ENCODE results near the gene NFXL1.

Gene NFXL1

DNA sequence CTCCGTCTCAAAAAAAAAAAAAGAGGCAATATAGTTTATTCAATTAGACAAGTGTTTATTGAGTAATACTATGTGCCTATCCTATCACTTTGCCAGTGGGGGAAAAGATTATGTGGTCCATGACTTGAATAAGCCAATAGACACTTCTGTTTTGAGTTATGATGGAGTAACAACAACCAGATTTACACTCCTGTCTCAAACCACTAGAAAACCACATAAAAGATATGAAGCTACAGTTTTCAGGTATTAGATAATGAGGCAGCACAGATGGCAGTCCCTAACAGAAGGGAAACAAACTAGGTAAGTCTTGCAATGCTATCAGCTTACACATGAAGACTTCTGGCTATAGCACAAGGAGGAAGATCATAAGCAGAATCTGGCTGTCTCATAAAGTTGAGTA lies 22.5 kb downstream of the NFXL1 start:
- Histone ChIP-seq H3K4me3 (ENCODE audit: insufficient read depth, low read length, poor library complexity, severe bottlenecking) (no peak overlapping the region), H4K20me1 (ENCODE audit: low read depth, low read length) (no peaks in the 10 kb centered on the region), H3K9me3 (ENCODE audit: insufficient read depth, low read length) (no peaks in the 10 kb centered on the region), H3K79me2 (ENCODE audit: insufficient read depth, low read length) (no peaks in the 10 kb centered on the region), H3K9me2 (replicated peaks; ENCODE audit: insufficient read depth, low read length) (no peaks in the 10 kb centered on the region), H3K9ac (ENCODE audit: low read length) (no peak overlapping the region), H3K36me3 (ENCODE audit: low read length) (peaks cover 64% of the 10 kb centered on the region), H3K4me2 (ENCODE audit: low read depth, low read length, poor library complexity, severe bottlenecking) (no peak overlapping the region), H3F3A (ENCODE audit: insufficient read depth) (no peaks in the 10 kb centered on the region), H3K27ac (ENCODE audit: low read depth, low read length) (no peak overlapping the region), H2AFZ (ENCODE audit: low read depth, low read length, severe bottlenecking) (no peak overlapping the region), H3K27me3 (ENCODE audit: low read length) (no peaks in the 10 kb centered on the region)
- no peak for TF ChIP-seq EZH2phosphoT487 (conservative IDR thresholded peaks at IDR 0.05; ENCODE audit: low read length)
- TF ChIP-seq, protein P1, sequence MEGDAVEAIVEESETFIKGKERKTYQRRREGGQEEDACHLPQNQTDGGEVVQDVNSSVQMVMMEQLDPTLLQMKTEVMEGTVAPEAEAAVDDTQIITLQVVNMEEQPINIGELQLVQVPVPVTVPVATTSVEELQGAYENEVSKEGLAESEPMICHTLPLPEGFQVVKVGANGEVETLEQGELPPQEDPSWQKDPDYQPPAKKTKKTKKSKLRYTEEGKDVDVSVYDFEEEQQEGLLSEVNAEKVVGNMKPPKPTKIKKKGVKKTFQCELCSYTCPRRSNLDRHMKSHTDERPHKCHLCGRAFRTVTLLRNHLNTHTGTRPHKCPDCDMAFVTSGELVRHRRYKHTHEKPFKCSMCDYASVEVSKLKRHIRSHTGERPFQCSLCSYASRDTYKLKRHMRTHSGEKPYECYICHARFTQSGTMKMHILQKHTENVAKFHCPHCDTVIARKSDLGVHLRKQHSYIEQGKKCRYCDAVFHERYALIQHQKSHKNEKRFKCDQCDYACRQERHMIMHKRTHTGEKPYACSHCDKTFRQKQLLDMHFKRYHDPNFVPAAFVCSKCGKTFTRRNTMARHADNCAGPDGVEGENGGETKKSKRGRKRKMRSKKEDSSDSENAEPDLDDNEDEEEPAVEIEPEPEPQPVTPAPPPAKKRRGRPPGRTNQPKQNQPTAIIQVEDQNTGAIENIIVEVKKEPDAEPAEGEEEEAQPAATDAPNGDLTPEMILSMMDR (IDR thresholded peaks at IDR 0.05; ENCODE audit: insufficient read depth, low read length, poor library complexity, severe bottlenecking) = no peak

- peaks cover 47% of the 10 kb centered on the region for H3K36me3 ChIP-seq (ENCODE audit: low read length)
- TF ChIP-seq, protein P1 (IDR thresholded peaks at IDR 0.05; ENCODE audit: insufficient read depth, low read length, poor library complexity, severe bottlenecking) = no peak
- no peak for TF ChIP-seq EZH2phosphoT487 (conservative IDR thresholded peaks at IDR 0.05; ENCODE audit: low read length)
- no peaks in the 10 kb centered on the region for H4K20me1 ChIP-seq (ENCODE audit: low read depth, low read length)
- no peak overlapping the region for H3K27ac ChIP-seq (ENCODE audit: low read depth, low read length)
- H3K4me3 ChIP-seq (ENCODE audit: insufficient read depth, low read length, poor library complexity, severe bottlenecking) = no peak overlapping the region
- H2AFZ ChIP-seq (ENCODE audit: low read depth, low read length, severe bottlenecking) = no peak overlapping the region
- no peak overlapping the region for H3K4me2 ChIP-seq (ENCODE audit: low read depth, low read length, poor library complexity, severe bottlenecking)
- no peaks in the 10 kb centered on the region for H3K9me3 ChIP-seq (ENCODE audit: insufficient read depth, low read length)
- no peaks in the 10 kb centered on the region for H3F3A ChIP-seq (ENCODE audit: insufficient read depth)
- no peaks in the 10 kb centered on the region for H3K9me2 ChIP-seq (replicated peaks; ENCODE audit: insufficient read depth, low read length)
- no peak overlapping the region for H3K9ac ChIP-seq (ENCODE audit: low read length)
- no peaks in the 10 kb centered on the region for H3K27me3 ChIP-seq (ENCODE audit: low read length)
- no peaks in the 10 kb centered on the region for H3K79me2 ChIP-seq (ENCODE audit: insufficient read depth, low read length)
Observed at GRCh38 chr4:47882228-47882627, 32.2 kb downstream of the NFXL1 start.

DNA sequence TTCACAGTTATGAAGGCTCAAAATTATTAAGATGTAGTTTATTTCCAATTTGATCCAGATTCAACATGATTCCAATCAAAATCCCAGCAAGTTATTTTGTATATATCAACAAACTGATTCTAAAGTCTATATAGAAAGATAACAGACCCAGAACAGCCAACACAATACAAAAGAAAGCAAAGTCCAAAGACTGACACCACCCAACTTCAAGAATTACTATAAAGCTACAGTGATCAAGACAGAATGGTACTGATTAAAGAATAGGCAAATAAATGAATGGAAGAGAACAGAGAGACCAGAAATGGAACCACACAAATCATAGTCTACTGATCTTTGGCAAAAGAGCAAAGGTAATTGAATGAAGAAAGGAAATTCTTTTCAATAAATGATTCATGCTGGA lies 34.9 kb downstream of the NFXL1 start:
- no peak overlapping the region for H3K27ac ChIP-seq (ENCODE audit: low read depth, low read length)
- no peaks in the 10 kb centered on the region for H4K20me1 ChIP-seq (ENCODE audit: low read depth, low read length)
- no peaks in the 10 kb centered on the region for H3K27me3 ChIP-seq (ENCODE audit: low read length)
- H3K9ac ChIP-seq (ENCODE audit: low read length) = no peak overlapping the region
- H2AFZ ChIP-seq (ENCODE audit: low read depth, low read length, severe bottlenecking) = no peak overlapping the region
- H3K36me3 ChIP-seq (ENCODE audit: low read length) = peaks cover 66% of the 10 kb centered on the region
- no peak overlapping the region for H3K4me3 ChIP-seq (ENCODE audit: insufficient read depth, low read length, poor library complexity, severe bottlenecking)
- no peaks in the 10 kb centered on the region for H3F3A ChIP-seq (ENCODE audit: insufficient read depth)
- no peak overlapping the region for H3K4me2 ChIP-seq (ENCODE audit: low read depth, low read length, poor library complexity, severe bottlenecking)
- TF ChIP-seq, protein P1 (IDR thresholded peaks at IDR 0.05; ENCODE audit: insufficient read depth, low read length, poor library complexity, severe bottlenecking) = no peak
- no peak for TF ChIP-seq EZH2phosphoT487 (conservative IDR thresholded peaks at IDR 0.05; ENCODE audit: low read length)
- no peaks in the 10 kb centered on the region for H3K9me3 ChIP-seq (ENCODE audit: insufficient read depth, low read length)
- H3K79me2 ChIP-seq (ENCODE audit: insufficient read depth, low read length) = no peaks in the 10 kb centered on the region
- H3K9me2 ChIP-seq (replicated peaks; ENCODE audit: insufficient read depth, low read length) = no peaks in the 10 kb centered on the region

Measured in SU-DHL-6 (cell line).